ENCODE measurements around the gene CDH4.

The CDH4 gene

GRCh38 chr20:61862881-61863280 lies 610.8 kb downstream of the CDH4 start:
- DNase-seq (ENCODE audit: low spot score), result no peak

DNA sequence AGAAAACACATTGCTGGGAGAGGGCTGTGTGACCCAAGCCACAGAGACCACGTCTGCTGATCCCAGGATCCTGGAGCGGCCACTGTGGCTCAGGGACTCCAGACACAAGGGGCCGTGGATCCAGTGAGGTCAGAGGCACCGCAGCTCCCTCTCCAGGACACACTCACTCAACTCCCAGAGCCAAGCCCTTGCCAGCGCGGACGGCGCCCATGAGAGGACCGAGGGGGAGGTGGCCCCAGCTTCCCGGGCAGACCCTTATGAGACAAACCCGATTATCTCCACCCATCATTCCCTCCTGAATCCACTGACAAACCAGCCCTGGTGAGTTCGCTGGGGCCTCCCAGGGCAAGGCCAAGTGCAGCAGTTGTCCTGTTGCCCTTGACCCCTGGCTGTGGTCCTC lies 612.4 kb downstream of the CDH4 start:
- DNase-seq (ENCODE audit: low spot score), result no peak

DNA sequence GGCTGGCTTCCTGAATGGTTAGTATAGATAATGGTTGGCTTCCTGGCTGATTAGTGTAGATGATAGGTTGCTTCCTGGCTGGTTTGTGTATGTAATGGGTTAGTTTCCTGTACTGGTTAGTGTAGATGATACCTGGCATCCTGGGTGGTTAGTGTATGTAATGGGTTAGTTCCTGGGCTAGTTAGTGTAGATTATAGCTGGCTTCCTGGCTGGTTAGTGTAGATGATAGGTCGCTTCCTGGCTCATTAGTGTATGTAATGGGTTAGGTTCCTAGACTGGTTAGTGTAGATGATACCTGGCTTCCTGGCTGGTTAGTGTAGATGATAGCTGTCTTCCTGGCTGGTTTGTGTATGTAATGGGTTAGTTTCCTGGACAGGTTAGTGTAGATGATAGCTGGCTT lies 613.3 kb downstream of the CDH4 start:
- no peak for DNase-seq (ENCODE audit: low spot score)

DNA sequence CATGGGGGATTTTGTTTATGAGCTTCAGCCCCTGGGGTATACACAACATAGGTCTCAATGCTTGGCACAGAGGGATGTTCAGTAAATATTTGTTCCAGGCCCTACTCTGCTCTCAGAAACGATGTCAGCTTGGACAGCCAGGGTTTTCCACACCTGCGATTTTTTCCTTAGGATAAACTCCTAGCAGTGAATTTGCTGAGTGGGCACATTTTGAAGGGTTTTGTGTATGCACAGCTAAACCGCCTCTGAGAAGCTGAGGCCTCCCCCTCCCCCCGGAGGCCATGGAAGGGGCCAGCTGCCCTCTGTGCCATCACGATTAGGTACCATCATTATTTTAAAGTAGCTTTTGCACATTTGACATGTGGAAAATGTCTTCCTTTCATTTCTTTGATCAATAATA lies 614.1 kb downstream of the CDH4 start:
- no peak for DNase-seq (ENCODE audit: low spot score)

- no peak for DNase-seq (ENCODE audit: low spot score)
Observed at GRCh38 chr20:61868006-61868405, 615.9 kb downstream of the CDH4 start.

DNA sequence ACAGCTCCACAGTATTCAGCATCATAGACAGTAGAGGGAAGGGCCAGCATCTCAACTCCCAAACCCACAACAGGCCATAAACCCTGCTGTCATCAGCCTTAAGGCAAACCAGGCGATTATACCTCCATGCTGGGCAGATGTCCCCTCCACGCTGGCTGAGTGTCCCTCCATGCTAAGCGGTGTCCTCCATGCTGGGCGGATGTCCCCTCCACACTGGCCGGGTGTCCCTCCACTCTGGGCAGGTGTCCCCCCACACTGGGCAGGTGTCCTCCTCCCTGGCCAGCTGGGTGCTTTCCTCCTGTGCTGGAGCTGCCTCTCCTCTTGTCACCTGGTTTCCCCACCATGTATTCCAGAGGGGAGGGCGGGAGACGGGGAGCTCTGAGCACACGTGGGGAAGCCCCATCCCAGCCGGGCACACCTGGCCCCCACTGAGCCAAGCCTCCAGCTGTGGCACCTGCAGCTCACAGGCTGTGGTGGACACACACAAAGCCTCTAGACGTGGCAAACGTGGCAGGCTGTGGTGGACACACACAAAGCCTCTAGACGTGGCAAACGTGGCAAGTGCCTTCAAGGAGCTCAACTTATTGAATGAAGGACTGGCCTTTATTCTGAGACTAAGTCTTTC lies 616.5 kb downstream of the CDH4 start:
- no peak for DNase-seq (ENCODE audit: low spot score)

DNA sequence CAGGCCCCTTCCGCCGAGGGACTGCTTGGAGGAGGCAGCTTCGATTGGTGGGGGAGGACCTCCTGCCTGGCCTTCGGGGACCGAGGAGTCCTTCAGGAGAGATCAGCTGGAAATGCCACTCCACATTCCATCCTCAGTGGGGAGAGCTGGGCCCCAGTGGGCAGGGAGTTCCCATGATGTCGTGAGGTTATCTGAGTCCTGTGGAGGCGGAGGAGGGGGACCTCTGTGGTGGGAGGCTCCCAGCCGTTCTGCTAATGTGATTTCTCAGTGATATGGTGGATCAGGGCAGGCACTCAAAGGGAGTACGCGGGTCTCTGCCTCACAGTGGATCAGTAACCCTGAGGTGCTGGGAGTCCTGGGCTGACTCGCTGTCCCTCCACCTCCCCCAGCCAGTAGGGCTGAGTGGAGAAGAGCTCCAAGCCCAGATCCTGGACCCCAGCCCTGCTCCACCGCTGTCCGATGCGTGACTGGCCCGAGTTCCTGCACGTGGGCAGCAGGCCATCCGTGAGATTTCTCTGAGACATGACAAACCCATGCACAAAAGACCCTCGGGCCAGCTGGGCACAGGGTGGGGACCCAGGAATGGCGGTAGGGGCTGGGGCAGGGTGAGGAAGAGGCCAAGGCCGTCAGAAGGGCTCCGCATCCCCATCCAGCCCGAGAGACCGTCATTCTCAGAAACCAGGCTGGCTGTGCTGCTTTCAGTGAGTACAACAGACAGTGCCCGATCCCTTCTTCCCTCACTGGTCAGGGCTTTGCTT lies 617.9 kb downstream of the CDH4 start:
- no peak for DNase-seq (ENCODE audit: low spot score)

- no peak for DNase-seq (ENCODE audit: low spot score)
Observed at GRCh38 chr20:61871160-61871559, 619.1 kb downstream of the CDH4 start.

DNA sequence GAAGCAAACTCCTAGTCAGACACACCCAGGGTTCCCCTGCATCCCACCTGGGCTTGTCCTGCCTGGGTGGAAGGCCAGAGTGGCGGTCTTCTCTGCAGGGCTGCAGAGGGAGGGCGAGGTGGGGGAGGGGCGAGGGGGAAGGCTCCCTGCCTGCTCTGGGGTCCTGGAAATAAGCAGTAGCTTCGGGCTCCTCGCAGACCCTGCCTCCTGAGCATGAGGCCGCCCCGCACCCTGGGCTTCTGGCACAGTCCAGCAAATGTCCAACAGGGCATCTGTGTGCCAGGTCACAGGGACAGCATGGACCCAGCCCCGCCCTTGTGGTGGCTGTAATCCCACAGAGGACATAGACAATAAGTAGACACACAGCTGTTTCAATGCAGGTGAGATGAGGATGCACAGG lies 619.9 kb downstream of the CDH4 start:
- DNase-seq (ENCODE audit: low spot score), result no peak

- DNase-seq (ENCODE audit: low spot score), result no peak
Observed at GRCh38 chr20:61872371-61872900, 620.4 kb downstream of the CDH4 start.

- no peak for DNase-seq (ENCODE audit: low spot score)
Observed at GRCh38 chr20:61873651-61874420, 621.8 kb downstream of the CDH4 start.

GRCh38 chr20:61874421-61875068 lies 622.5 kb downstream of the CDH4 start:
- no peak for DNase-seq (ENCODE audit: low spot score)

GRCh38 chr20:61875221-61875885 lies 623.3 kb downstream of the CDH4 start:
- DNase-seq (ENCODE audit: low spot score), result no peak

DNA sequence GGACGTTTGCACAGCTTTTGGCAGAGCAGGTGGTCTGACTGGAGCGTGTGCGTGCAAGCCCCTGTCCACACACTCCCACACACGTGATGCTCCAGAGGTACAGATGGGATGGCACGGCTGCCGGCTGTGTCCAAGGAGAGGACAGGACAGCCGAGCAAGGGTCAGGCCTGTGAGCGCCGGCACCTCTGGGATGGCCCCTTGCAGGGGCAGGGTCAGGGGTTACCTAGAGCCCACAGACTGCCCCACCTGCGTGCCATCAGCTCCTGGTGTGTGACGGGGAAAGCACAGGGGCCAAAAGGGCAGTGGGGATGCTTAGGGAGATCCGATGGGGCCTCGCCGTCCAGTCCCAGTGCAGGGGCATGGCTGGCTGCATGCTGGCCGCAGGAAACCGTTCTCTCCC lies 623.9 kb downstream of the CDH4 start:
- DNase-seq (ENCODE audit: low spot score), result no peak

- no peak for DNase-seq (ENCODE audit: low spot score)
Observed at GRCh38 chr20:61876952-61877728, 625.1 kb downstream of the CDH4 start.

DNA sequence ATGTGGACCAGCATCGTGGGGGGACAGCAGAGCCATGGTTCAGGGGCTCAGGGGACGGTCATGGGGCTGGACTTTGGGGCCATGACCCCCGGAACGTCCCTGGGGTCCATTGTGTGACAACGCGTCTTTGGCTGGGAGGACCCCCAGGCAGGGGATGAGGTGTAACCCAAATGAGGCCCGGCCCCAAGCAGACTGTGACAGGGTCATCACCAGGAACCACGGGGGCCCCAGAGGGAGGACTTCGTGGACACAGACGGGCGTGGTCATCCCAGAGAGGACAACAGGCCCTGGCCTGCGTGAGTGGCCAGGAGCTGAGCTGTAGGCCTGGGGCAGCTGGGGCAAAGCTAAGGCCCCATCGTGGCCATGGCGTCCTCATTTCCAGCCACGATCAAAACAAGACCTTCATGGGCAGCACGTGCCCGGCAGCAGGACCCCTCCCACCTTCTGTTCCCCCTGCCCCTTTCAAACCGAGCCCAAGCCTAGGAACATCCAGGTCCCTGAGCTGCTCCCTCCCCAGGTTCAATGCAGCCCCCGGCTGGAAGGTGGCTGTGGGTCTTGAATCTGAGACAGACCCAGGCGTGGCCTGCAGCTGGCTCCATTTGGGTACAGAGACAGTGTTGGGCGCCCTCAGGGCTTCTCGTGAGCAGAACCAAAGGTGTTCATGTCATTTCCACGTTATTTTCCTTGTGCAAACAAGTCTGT lies 625.9 kb downstream of the CDH4 start:
- no peak for DNase-seq (ENCODE audit: low spot score)

- no peak for DNase-seq (ENCODE audit: low spot score)
Observed at GRCh38 chr20:61878478-61879302, 626.6 kb downstream of the CDH4 start.

DNA sequence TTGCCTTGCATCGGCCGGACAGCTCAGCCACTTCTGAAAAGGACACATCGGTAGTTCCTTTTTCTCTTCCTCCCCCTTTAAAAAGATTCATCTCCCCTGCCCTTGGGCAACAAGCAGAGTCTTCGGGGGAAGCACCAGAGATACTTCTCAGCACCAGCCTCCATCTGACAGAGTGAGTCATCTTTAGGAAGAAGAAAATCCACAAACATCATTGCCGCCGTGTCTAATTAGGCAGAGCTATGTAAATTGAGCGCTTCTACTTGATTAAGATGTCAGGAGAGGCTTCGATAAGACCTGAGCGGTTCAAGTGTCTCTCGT lies 627.2 kb downstream of the CDH4 start:
- no peak for DNase-seq (ENCODE audit: low spot score)

DNA sequence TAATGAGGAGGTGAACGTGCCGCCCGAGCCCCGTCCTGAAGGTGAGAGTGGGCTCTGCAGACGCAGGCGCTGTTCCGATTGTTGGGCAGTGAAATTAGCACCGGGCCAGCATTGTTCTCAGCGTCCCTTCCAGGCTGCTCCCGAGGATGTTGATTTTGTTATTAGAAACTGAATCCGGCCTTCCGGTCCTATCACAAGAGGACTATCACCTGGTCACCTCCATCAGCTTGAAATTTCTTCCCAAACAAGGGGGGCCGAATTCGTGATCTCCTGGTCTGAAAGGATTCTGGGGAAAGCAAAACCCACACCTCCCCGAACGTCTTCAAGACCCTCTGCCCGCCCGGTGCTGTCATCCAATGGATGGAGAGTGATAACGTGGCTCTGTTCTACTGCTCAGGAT lies 627.6 kb downstream of the CDH4 start:
- no peak for DNase-seq (ENCODE audit: low spot score)

- DNase-seq (ENCODE audit: low spot score), result no peak
Observed at GRCh38 chr20:61880706-61881105, 628.6 kb downstream of the CDH4 start.
